ENCODE measurements around the gene SMG6.

- no peak for TF ChIP-seq CTCF (IDR thresholded peaks at IDR 0.05)
- no peak for TF ChIP-seq EP300 (IDR thresholded peaks at IDR 0.05)
These were observed 249.4 kb downstream of the SMG6 start for GRCh38 chr17:2054262-2054511.

Measured in sigmoid colon (tissue), 4 donors.